GM19043 (cell line): ENCODE measurements around the gene RNF44.

Source experiments
- ATAC-seq: cut with Tn5 transposase; IDR thresholded peaks from one replicate; pipeline ENCODE4 v1.9.1; 2021; ENCODE audit warnings: low read depth; ENCODE audit not compliant: unreplicated experiment

RNF44 gene

GRCh38 chr5:176524987-176525386, 12.2 kb downstream of the RNF44 start:
- no peak for ATAC-seq

GRCh38 chr5:176524138-176524537, 13.1 kb downstream of the RNF44 start:
- no peak for ATAC-seq

GRCh38 chr5:176521699-176522263, 15.4 kb downstream of the RNF44 start:
- no peak for ATAC-seq

- ATAC-seq = no peak
These were observed 15.9 kb downstream of the RNF44 start for GRCh38 chr5:176521286-176521685.

- ATAC-seq = no peak
These were observed 17.1 kb downstream of the RNF44 start for GRCh38 chr5:176519810-176520720.

GRCh38 chr5:176517053-176517661, 20.0 kb downstream of the RNF44 start:
- no peak for ATAC-seq

- no peak for ATAC-seq
These were observed 21.8 kb downstream of the RNF44 start for GRCh38 chr5:176515396-176515795.

- ATAC-seq = no peak
These were observed 22.8 kb downstream of the RNF44 start for GRCh38 chr5:176514244-176514950.

- no peak for ATAC-seq
These were observed 23.4 kb downstream of the RNF44 start for GRCh38 chr5:176513788-176514187.

GRCh38 chr5:176508603-176509002, 28.6 kb downstream of the RNF44 start:
- no peak for ATAC-seq

- no peak for ATAC-seq
These were observed 29.3 kb downstream of the RNF44 start for GRCh38 chr5:176507911-176508310.

GRCh38 chr5:176503496-176503895, 33.7 kb downstream of the RNF44 start:
- no peak for ATAC-seq

- no peak for ATAC-seq
These were observed 35.9 kb downstream of the RNF44 start for GRCh38 chr5:176501333-176501732.

GRCh38 chr5:176500511-176500910, 36.7 kb downstream of the RNF44 start:
- ATAC-seq = no peak

GRCh38 chr5:176499273-176499672, 37.9 kb downstream of the RNF44 start:
- ATAC-seq = no peak

GRCh38 chr5:176497852-176498251, 39.4 kb downstream of the RNF44 start:
- no peak for ATAC-seq

GRCh38 chr5:176492431-176492830, 44.8 kb downstream of the RNF44 start:
- ATAC-seq = no peak

GRCh38 chr5:176491901-176492300, 45.3 kb downstream of the RNF44 start:
- ATAC-seq = no peak

- no peak for ATAC-seq
These were observed 46.1 kb downstream of the RNF44 start for GRCh38 chr5:176491101-176491502.

- ATAC-seq = no peak
These were observed 46.9 kb downstream of the RNF44 start for GRCh38 chr5:176490301-176490700.

GRCh38 chr5:176489077-176489476, 48.1 kb downstream of the RNF44 start:
- ATAC-seq = no peak
